GM12878 (cell line): ENCODE data around the gene UBE2L5.

Source experiments
- ATF7 ChIP-seq: fragments of 450-650 bp; IDR thresholded peaks from 2 replicates; pipeline ENCODE4 v1.6.1; 2016; ENCODE audit warnings: low read depth, mild to moderate bottlenecking
- BHLHE40 ChIP-seq, 2 experiments: fragments of 450-650 bp in 1 of 2; IDR thresholded peaks; 2 replicates each; pipeline ENCODE4 v1.6.1; 2011 to 2017; ENCODE audit warnings: low read depth in 2 of 2, borderline replicate concordance in 1 of 2, improper control_type of control experiment in 1 of 2, low read length in 1 of 2, mild to moderate bottlenecking in 1 of 2
- BRCA1 ChIP-seq: IDR thresholded peaks from 2 replicates; pipeline ENCODE4 v1.6.1; 2011; ENCODE audit warnings: low read depth, low read length, improper control_type of control experiment
- CBFB ChIP-seq: IDR thresholded peaks from 2 replicates; pipeline ENCODE4 v1.6.1; 2016; ENCODE audit warnings: antibody characterized with exemption, low read depth
- CEBPB ChIP-seq, 2 experiments: fragments of 150-350 bp in 1 of 2; IDR thresholded peaks; 2 replicates each; pipeline ENCODE4 v1.6.1; 2012 to 2014; ENCODE audit warnings: low read depth in 2 of 2, low read length in 2 of 2, borderline replicate concordance in 1 of 2, inconsistent platforms in 1 of 2
- CTCF ChIP-seq, 3 experiments: IDR thresholded peaks in 2 of 3; conservative IDR thresholded peaks in 1 of 3; 2 replicates each; pipeline ENCODE4 v1.5.1; 2011; ENCODE audit warnings: low read depth in 3 of 3, low read length in 3 of 3, mild to moderate bottlenecking in 3 of 3, control low read depth in 2 of 3, moderate library complexity in 2 of 3, inconsistent platforms in 1 of 3, mixed read lengths in 1 of 3; ENCODE audit not compliant: control insufficient read depth in 2 of 3, insufficient read depth in 1 of 3; ENCODE audit errors: extremely low read depth in 1 of 3
- EZH2 ChIP-seq: IDR thresholded peaks from 2 replicates; pipeline ENCODE4 v1.6.1; 2012; ENCODE audit warnings: low read depth, mild to moderate bottlenecking, control low read depth, inconsistent platforms, low read length, borderline replicate concordance; ENCODE audit not compliant: control insufficient read depth
- MAX ChIP-seq: IDR thresholded peaks from 2 replicates; pipeline ENCODE4 v1.6.1; 2012; ENCODE audit warnings: low read depth, low read length, improper control_type of control experiment
- MYC ChIP-seq: IDR thresholded peaks from 2 replicates; pipeline ENCODE4 v1.6.1; 2011; ENCODE audit warnings: mild to moderate bottlenecking, low read length, moderate library complexity, inconsistent platforms; ENCODE audit not compliant: insufficient read depth, insufficient replicate concordance, insufficient read length, severe bottlenecking
- POLR2A ChIP-seq: IDR thresholded peaks from 2 replicates; pipeline ENCODE4 v1.6.1; 2011; ENCODE audit warnings: low read depth, mild to moderate bottlenecking, low read length
- RAD21 ChIP-seq: IDR thresholded peaks from 2 replicates; pipeline ENCODE4 v1.6.1; 2011; ENCODE audit warnings: mild to moderate bottlenecking, low read depth, low read length, moderate library complexity; ENCODE audit not compliant: insufficient read depth
- SMC3 ChIP-seq: IDR thresholded peaks from 2 replicates; pipeline ENCODE4 v1.6.1; 2011; ENCODE audit warnings: low read length, improper control_type of control experiment, borderline replicate concordance
- SUZ12 ChIP-seq: fragments of 200-600 bp; sonication (generic); IDR thresholded peaks from one replicate; pipeline ENCODE4 v1.6.1; 2018; ENCODE audit warnings: antibody characterized with exemption, mild to moderate bottlenecking; ENCODE audit not compliant: unreplicated experiment

DNA sequence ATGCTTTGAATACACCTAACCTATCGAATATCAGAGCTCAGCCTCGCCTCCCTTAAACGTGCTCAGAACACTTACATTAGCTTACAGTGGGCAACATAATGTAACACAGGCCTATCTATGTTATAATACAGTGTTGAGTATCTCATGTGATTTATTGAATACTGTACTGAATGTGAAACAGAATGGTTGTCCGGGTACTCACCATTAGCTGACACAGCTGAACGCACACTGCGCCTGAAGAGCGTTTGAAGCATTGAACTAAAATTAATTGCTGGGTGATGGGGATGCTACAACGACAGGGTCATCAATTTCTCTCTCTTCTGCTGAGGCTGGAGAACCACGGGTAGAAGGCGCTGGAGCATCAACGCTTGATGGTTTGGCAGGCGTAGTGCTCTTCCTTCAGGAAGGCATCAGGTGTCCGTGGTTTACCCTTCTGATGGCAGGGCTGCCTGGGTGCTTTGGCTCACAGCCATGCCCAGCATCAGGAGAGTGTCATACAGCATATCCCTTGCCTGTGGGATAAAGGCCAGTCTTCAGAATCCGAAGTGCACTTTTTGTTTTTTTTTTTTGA, 46.9 kb upstream of the UBE2L5 start:
- no peak for TF ChIP-seq BRCA1
- no peak for TF ChIP-seq CTCF (IDR thresholded peaks at IDR 0.05 in 2 of 3, conservative IDR thresholded peaks at IDR 0.05 in 1 of 3; ENCODE audit: control insufficient read depth in 2 of 3, extremely low read depth in 1 of 3, insufficient read depth in 1 of 3, low read depth in 3 of 3, low read length in 3 of 3)
- no peak for TF ChIP-seq SMC3
- TF ChIP-seq POLR2A, result no peak
- TF ChIP-seq CBFB, result no peak
- no peak for TF ChIP-seq RAD21
- TF ChIP-seq MYC, result no peak
- no peak for TF ChIP-seq CEBPB (IDR thresholded peaks at IDR 0.05; ENCODE audit: borderline replicate concordance in 1 of 2, low read depth in 2 of 2, low read length in 2 of 2)
- no peak for TF ChIP-seq ATF7
- no peak for TF ChIP-seq BHLHE40 (IDR thresholded peaks at IDR 0.05; ENCODE audit: borderline replicate concordance in 1 of 2, low read depth in 2 of 2, low read length in 1 of 2)
- TF ChIP-seq MAX, result no peak
- TF ChIP-seq EZH2, result no peak
- no peak for TF ChIP-seq SUZ12
